Measurements from ENCODE around the gene MLH3. TPM values are rescaled to one million over a fixed set of nuclear protein-coding genes. Genes with fewer than 3 reads are reported as not detected.

MLH3 gene
- polyA plus RNA-seq, 1 donor from 2014 or later, result 8.4 TPM

- H3K4me1 Mint-ChIP-seq, result no peaks in the 10 kb centered on the region
- H3K27ac Mint-ChIP-seq, result no peak overlapping the region
- peaks cover 2% of the 10 kb centered on the region for H3K36me3 Mint-ChIP-seq
- no peak overlapping the region for H3K4me3 Mint-ChIP-seq
- no peaks in the 10 kb centered on the region for H3K9me3 Mint-ChIP-seq
- H3K27me3 Mint-ChIP-seq, result no peaks in the 10 kb centered on the region
Observed at GRCh38 chr14:75030147-75030546, 21.1 kb downstream of the MLH3 start.

GRCh38 chr14:75025876-75026275 is 25.4 kb downstream of the MLH3 start:
- no peak overlapping the region for H3K27ac Mint-ChIP-seq
- H3K4me1 Mint-ChIP-seq, result no peaks in the 10 kb centered on the region
- no peaks in the 10 kb centered on the region for H3K27me3 Mint-ChIP-seq
- peaks cover 11% of the 10 kb centered on the region for H3K36me3 Mint-ChIP-seq
- no peak overlapping the region for H3K4me3 Mint-ChIP-seq
- no peaks in the 10 kb centered on the region for H3K9me3 Mint-ChIP-seq

- Mint-ChIP-seq H3K4me3 (no peak overlapping the region), H3K27ac (no peak overlapping the region), H3K9me3 (no peaks in the 10 kb centered on the region), H3K36me3 (peaks cover 13% of the 10 kb centered on the region), H3K27me3 (no peaks in the 10 kb centered on the region), H3K4me1 (no peaks in the 10 kb centered on the region)
Observed at GRCh38 chr14:75025082-75025481, 26.2 kb downstream of the MLH3 start.

GRCh38 chr14:75023108-75023507 is 28.2 kb downstream of the MLH3 start:
- H3K9me3 Mint-ChIP-seq, result no peaks in the 10 kb centered on the region
- no peak overlapping the region for H3K4me3 Mint-ChIP-seq
- H3K27ac Mint-ChIP-seq, result no peak overlapping the region
- no peaks in the 10 kb centered on the region for H3K4me1 Mint-ChIP-seq
- no peaks in the 10 kb centered on the region for H3K27me3 Mint-ChIP-seq
- H3K36me3 Mint-ChIP-seq, result peaks cover 14% of the 10 kb centered on the region

GRCh38 chr14:75022655-75023054 is 28.6 kb downstream of the MLH3 start:
- no peaks in the 10 kb centered on the region for H3K4me1 Mint-ChIP-seq
- peak overlapping the region in 1 of 3 donors; percentile 12 for H3K27ac Mint-ChIP-seq
- no peak overlapping the region for H3K4me3 Mint-ChIP-seq
- peaks cover 13% of the 10 kb centered on the region for H3K36me3 Mint-ChIP-seq
- H3K27me3 Mint-ChIP-seq, result no peaks in the 10 kb centered on the region
- H3K9me3 Mint-ChIP-seq, result no peaks in the 10 kb centered on the region

GRCh38 chr14:75018694-75019093 is 32.6 kb downstream of the MLH3 start:
- Mint-ChIP-seq H3K27me3 (no peaks in the 10 kb centered on the region), H3K27ac (no peak overlapping the region), H3K9me3 (no peaks in the 10 kb centered on the region), H3K4me3 (no peak overlapping the region), H3K4me1 (no peaks in the 10 kb centered on the region), H3K36me3 (peaks cover 13% of the 10 kb centered on the region)

- peaks cover 8% of the 10 kb centered on the region for H3K36me3 Mint-ChIP-seq
- no peak overlapping the region for H3K4me3 Mint-ChIP-seq
- no peaks in the 10 kb centered on the region for H3K4me1 Mint-ChIP-seq
- no peaks in the 10 kb centered on the region for H3K27me3 Mint-ChIP-seq
- no peak overlapping the region for H3K27ac Mint-ChIP-seq
- no peaks in the 10 kb centered on the region for H3K9me3 Mint-ChIP-seq
Observed at GRCh38 chr14:75016815-75017214, 34.5 kb downstream of the MLH3 start.

- no peak overlapping the region for H3K27ac Mint-ChIP-seq
- peaks cover 4% of the 10 kb centered on the region for H3K36me3 Mint-ChIP-seq
- H3K27me3 Mint-ChIP-seq, result no peaks in the 10 kb centered on the region
- no peaks in the 10 kb centered on the region for H3K9me3 Mint-ChIP-seq
- H3K4me3 Mint-ChIP-seq, result no peak overlapping the region
- H3K4me1 Mint-ChIP-seq, result peaks cover 0 to 3% (median 0%) of the 10 kb centered on the region in 3 donors
Observed at GRCh38 chr14:75015496-75015895, 35.8 kb downstream of the MLH3 start.

GRCh38 chr14:75013290-75013689 is 38.0 kb downstream of the MLH3 start:
- Mint-ChIP-seq H3K9me3 (no peaks in the 10 kb centered on the region), H3K4me1 (peaks cover 0 to 3% (median 0%) of the 10 kb centered on the region in 3 donors), H3K27me3 (no peaks in the 10 kb centered on the region), H3K36me3 (no peaks in the 10 kb centered on the region), H3K27ac (no peak overlapping the region), H3K4me3 (no peak overlapping the region)

- H3K4me3 Mint-ChIP-seq, result peak overlapping the region in 1 of 4 donors; percentile 14
- H3K36me3 Mint-ChIP-seq, result no peaks in the 10 kb centered on the region
- peaks cover 0 to 5% (median 5%) of the 10 kb centered on the region in 3 donors for H3K4me1 Mint-ChIP-seq
Observed at GRCh38 chr14:75011356-75011994, 39.8 kb downstream of the MLH3 start.

GRCh38 chr14:75010472-75011093 is 40.7 kb downstream of the MLH3 start:
- H3K36me3 Mint-ChIP-seq, result no peaks in the 10 kb centered on the region
- no peaks in the 10 kb centered on the region for H3K9me3 Mint-ChIP-seq
- no peaks in the 10 kb centered on the region for H3K27me3 Mint-ChIP-seq
- no peak overlapping the region for H3K4me3 Mint-ChIP-seq
- no peak overlapping the region for H3K27ac Mint-ChIP-seq
- peaks cover 0 to 6% (median 5%) of the 10 kb centered on the region in 3 donors for H3K4me1 Mint-ChIP-seq

More at GRCh38 chr14:75011356-75011994, 39.8 kb downstream of the MLH3 start:
- no peaks in the 10 kb centered on the region for H3K9me3 Mint-ChIP-seq
- H3K27me3 Mint-ChIP-seq, result no peaks in the 10 kb centered on the region
- H3K27ac Mint-ChIP-seq, result peak overlapping the region in 1 of 3 donors; percentile 79

- Mint-ChIP-seq H3K27ac (no peak overlapping the region), H3K36me3 (no peaks in the 10 kb centered on the region), H3K4me3 (no peak overlapping the region), H3K4me1 (peaks cover 3 to 14% (median 11%) of the 10 kb centered on the region in 3 donors), H3K9me3 (no peaks in the 10 kb centered on the region), H3K27me3 (no peaks in the 10 kb centered on the region)
Observed at GRCh38 chr14:75009176-75009575, 42.1 kb downstream of the MLH3 start.

GRCh38 chr14:75005357-75005756 is 45.9 kb downstream of the MLH3 start:
- peaks cover 21 to 31% (median 29%) of the 10 kb centered on the region in 3 donors for H3K4me1 Mint-ChIP-seq
- peak overlapping the region in 2 of 4 donors; percentile 20 to 93 for H3K4me3 Mint-ChIP-seq

GRCh38 chr14:75003250-75004027 is 47.8 kb downstream of the MLH3 start:
- H3K27ac Mint-ChIP-seq, result peak overlapping the region; percentile 97
- H3K4me3 Mint-ChIP-seq, result peak overlapping the region; percentile 93 to 97 (median 96)
- peaks cover 24 to 31% (median 29%) of the 10 kb centered on the region in 3 donors for H3K4me1 Mint-ChIP-seq
- peaks cover 0 to 3% (median 2%) of the 10 kb centered on the region in 3 donors for H3K9me3 Mint-ChIP-seq
- H3K27me3 Mint-ChIP-seq, result no peaks in the 10 kb centered on the region
- peaks cover 1% of the 10 kb centered on the region for H3K36me3 Mint-ChIP-seq

More at GRCh38 chr14:75005357-75005756, 45.9 kb downstream of the MLH3 start:
- H3K27me3 Mint-ChIP-seq, result no peaks in the 10 kb centered on the region
- H3K27ac Mint-ChIP-seq, result peak overlapping the region in 2 of 3 donors; percentile 30 to 50
- peaks cover 1% of the 10 kb centered on the region for H3K36me3 Mint-ChIP-seq
- H3K9me3 Mint-ChIP-seq, result peaks cover 0 to 3% (median 2%) of the 10 kb centered on the region in 3 donors
